HEK293 (cell line): ENCODE data around the gene SYTL1.

Experiments used
- ZBTB48 ChIP-seq: fragments of 450-650 bp; formaldehyde crosslinking; IDR thresholded peaks from 2 replicates; pipeline ENCODE4 v1.5.1; 2016; ENCODE audit warnings: missing biosample characterization, missing genetic modification characterization
- TF ChIP-seq, protein P1 (sequence below): fragments of 450-650 bp; formaldehyde crosslinking; IDR thresholded peaks from 2 replicates; pipeline ENCODE4 v1.5.1; 2016; ENCODE audit warnings: missing biosample characterization, missing genetic modification characterization

DNA sequence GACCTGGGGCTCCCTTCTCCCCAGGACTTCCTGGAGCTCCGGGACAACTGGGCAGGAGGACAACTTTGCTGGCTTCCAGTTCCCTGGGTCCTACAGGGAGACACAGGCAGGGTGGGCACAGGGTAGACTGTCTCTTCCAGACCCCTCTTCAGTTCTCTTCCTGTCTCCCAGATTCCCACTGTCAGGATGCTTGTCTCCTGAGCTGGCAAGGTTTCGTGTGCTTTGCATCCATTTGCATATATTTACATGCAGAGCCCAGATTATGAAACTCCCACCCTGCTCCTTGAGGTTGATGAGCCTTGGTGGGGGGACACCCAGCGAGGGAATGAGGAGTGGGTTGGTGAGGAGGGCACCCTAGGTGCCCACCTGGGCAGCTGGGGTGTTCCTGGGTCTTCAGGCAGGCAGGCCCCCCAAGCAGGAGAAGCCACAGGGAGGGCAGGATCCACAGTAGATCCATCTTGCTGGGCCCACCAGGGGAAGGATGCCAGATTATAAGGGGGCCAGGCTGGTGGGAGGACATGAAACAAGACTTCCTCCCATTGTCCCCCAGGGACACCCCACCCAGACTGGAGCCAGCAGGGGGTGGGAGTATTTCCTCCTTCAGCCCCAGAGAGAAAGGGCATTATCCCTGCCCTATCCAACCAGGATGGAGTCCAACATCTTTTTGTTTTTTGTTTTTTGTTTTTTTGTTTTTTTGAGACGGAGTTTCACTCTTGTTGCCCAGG is 32.7 kb downstream of the SYTL1 start, which contains the start of gene FCN3:
- TF ChIP-seq, protein P1, sequence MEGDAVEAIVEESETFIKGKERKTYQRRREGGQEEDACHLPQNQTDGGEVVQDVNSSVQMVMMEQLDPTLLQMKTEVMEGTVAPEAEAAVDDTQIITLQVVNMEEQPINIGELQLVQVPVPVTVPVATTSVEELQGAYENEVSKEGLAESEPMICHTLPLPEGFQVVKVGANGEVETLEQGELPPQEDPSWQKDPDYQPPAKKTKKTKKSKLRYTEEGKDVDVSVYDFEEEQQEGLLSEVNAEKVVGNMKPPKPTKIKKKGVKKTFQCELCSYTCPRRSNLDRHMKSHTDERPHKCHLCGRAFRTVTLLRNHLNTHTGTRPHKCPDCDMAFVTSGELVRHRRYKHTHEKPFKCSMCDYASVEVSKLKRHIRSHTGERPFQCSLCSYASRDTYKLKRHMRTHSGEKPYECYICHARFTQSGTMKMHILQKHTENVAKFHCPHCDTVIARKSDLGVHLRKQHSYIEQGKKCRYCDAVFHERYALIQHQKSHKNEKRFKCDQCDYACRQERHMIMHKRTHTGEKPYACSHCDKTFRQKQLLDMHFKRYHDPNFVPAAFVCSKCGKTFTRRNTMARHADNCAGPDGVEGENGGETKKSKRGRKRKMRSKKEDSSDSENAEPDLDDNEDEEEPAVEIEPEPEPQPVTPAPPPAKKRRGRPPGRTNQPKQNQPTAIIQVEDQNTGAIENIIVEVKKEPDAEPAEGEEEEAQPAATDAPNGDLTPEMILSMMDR (tag by site-specific recombination) = no peak
- TF ChIP-seq ZBTB48 (tag by site-specific recombination) = no peak
